Suprapubic skin (tissue), 4 donors: ENCODE data around the gene UNC45A. TPM values are rescaled to one million over a fixed set of nuclear protein-coding genes. Genes with fewer than 3 reads are reported as not detected.
"Not testable (repeated sequence)": the region's sequence is repeated elsewhere in the genome, so short reads cannot be mapped to it uniquely, and the experiment has no call there.

Experiments
- DNase-seq, 2 donors: peaks; one replicate each; pipeline ENCODE4 v3.0.0-alpha.2; 2019; ENCODE audit warnings: low spot score in 2 of 2
- H3K27ac ChIP-seq: fragments of 200-600 bp; sonication (generic); one replicate; pipeline ENCODE4 v1.5.1; 2019
- H3K27me3 ChIP-seq: fragments of 200-600 bp; sonication (generic); one replicate; pipeline ENCODE4 v1.5.1; 2019
- H3K36me3 ChIP-seq: fragments of 200-600 bp; sonication (generic); one replicate; pipeline ENCODE4 v1.5.1; 2019
- H3K4me1 ChIP-seq: fragments of 200-600 bp; sonication (generic); one replicate; pipeline ENCODE4 v1.5.1; 2019
- H3K4me3 ChIP-seq: fragments of 200-600 bp; sonication (generic); one replicate; pipeline ENCODE4 v1.5.1; 2019; ENCODE audit warnings: mild to moderate bottlenecking
- H3K9me3 ChIP-seq: fragments of 200-600 bp; sonication (generic); one replicate; pipeline ENCODE4 v1.5.1; 2019
- CTCF ChIP-seq, 2 donors: fragments of 200-600 bp in 1 of 2; fragments of 450-650 bp in 1 of 2; sonication (generic) in 1 of 2; IDR thresholded peaks; one replicate each; pipeline ENCODE4 v1.5.1; 2016 to 2019; ENCODE audit warnings: antibody characterized with exemption in 2 of 2, mild to moderate bottlenecking in 1 of 2, moderate library complexity in 1 of 2
- EP300 ChIP-seq: sonication (generic); formaldehyde crosslinking; IDR thresholded peaks from one replicate; pipeline ENCODE4 v1.6.1; 2017; ENCODE audit warnings: antibody characterized with exemption
- POLR2A ChIP-seq, 2 donors: fragments of 450-650 bp; IDR thresholded peaks; one replicate each; pipeline ENCODE4 v1.6.1; 2017; ENCODE audit warnings: antibody characterized with exemption in 2 of 2, mild to moderate bottlenecking in 2 of 2, moderate library complexity in 2 of 2
- POLR2AphosphoS5 ChIP-seq, 3 donors: sonication (generic); formaldehyde crosslinking; IDR thresholded peaks; one replicate each; pipeline ENCODE4 v1.6.1; 2017; ENCODE audit warnings: antibody characterized with exemption in 3 of 3
- WGBS: methylation state at CpG from one replicate; pipeline ENCODE4 v1.1.5; 2018; 5-methylcytosine and 5-hydroxymethylcytosine counted together
- total RNA-seq, 4 donors: library from RNA; depleted of rRNA; stranded (reverse); fragments of >200 nt; gene quantifications; one replicate each; pipeline ENCODE4 v1.1.0, GENCODE V29; 2016

The UNC45A gene
- total RNA-seq, 4 donors from 2014 or later: 52.4 to 94.5 (median 67.8) TPM

GRCh38 chr15:90893175-90894090 lies 41.7 kb upstream of the UNC45A start:
- TF ChIP-seq POLR2AphosphoS5 (IDR thresholded peaks at IDR 0.05) (no peak), CTCF (IDR thresholded peaks at IDR 0.05) (no peak), EP300 (no peak), POLR2A (IDR thresholded peaks at IDR 0.05) (no peak)
- no peak overlapping the region for H3K4me3 ChIP-seq
- 94% methylated on average over 6 of the region's 33 CpGs for WGBS
- H3K27me3 ChIP-seq: no peaks in the 10 kb centered on the region
- H3K36me3 ChIP-seq: peaks cover 58% of the 10 kb centered on the region
- H3K27ac ChIP-seq: no peak overlapping the region
- no peaks in the 10 kb centered on the region for H3K9me3 ChIP-seq
- DNase-seq: no peak
- H3K4me1 ChIP-seq: peaks cover 6% of the 10 kb centered on the region

DNA sequence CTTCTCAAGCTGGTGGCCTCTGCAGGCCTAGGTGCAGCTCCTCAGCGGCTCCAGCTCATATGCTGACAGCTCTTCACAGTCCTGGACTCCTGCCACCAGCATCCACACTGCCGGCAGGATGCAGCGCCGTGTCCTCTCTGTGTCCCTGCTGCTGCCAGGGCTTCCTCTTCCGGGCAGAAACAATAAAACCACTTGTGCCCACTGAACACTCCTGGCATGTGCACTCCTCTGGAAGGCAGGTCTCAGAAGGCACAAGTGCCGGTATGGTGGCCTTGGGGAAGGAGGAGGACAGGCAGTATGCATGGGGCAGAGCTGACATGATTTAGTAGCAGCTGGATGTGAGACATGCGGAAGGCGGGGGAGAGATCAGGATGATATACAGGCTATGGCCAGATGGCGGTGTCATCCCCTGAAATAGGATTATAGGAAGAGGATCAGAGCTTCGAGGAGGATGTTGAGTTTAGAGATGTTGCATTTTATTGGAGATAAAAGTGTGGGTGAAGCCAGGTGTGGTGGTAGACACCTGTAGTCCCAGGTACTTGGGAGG lies 39.4 kb upstream of the UNC45A start:
- WGBS: 65% methylated on average over 9 of the region's 10 CpGs
- H3K4me3 ChIP-seq: no peak overlapping the region
- H3K9me3 ChIP-seq: no peaks in the 10 kb centered on the region
- H3K4me1 ChIP-seq: peaks cover 6% of the 10 kb centered on the region
- H3K27me3 ChIP-seq: no peaks in the 10 kb centered on the region
- H3K27ac ChIP-seq: no peak overlapping the region
- H3K36me3 ChIP-seq: peaks cover 47% of the 10 kb centered on the region
- DNase-seq: no peak
- TF ChIP-seq EP300: no peak

- WGBS: 95% methylated on average over 14 of the region's 14 CpGs
- peaks cover 12% of the 10 kb centered on the region for H3K4me1 ChIP-seq
- H3K4me3 ChIP-seq, H3K27ac ChIP-seq, DNase-seq, H3K9me3 ChIP-seq, H3K27me3 ChIP-seq: not testable (repeated sequence)
- H3K36me3 ChIP-seq: peaks cover 32% of the 10 kb centered on the region
These were observed 37.9 kb upstream of the UNC45A start for GRCh38 chr15:90897131-90897655.

- H3K36me3 ChIP-seq: peaks cover 13% of the 10 kb centered on the region
- no peak for DNase-seq
- H3K27me3 ChIP-seq: no peaks in the 10 kb centered on the region
- peaks cover 18% of the 10 kb centered on the region for H3K4me1 ChIP-seq
- H3K27ac ChIP-seq: peak overlapping the region; percentile 92
- H3K4me3 ChIP-seq: peak overlapping the region; percentile 67
- no peak for TF ChIP-seq POLR2A (IDR thresholded peaks at IDR 0.05)
- TF ChIP-seq CTCF (IDR thresholded peaks at IDR 0.05): no peak
- no peak for TF ChIP-seq POLR2AphosphoS5 (IDR thresholded peaks at IDR 0.05)
- no peak for TF ChIP-seq EP300
- no peaks in the 10 kb centered on the region for H3K9me3 ChIP-seq
- 63% methylated on average over 14 of the region's 14 CpGs for WGBS
These were observed 33.7 kb upstream of the UNC45A start for GRCh38 chr15:90901175-90902039.

- Histone ChIP-seq H3K27ac (peak overlapping the region; percentile 92), H3K4me1 (peaks cover 18% of the 10 kb centered on the region), H3K36me3 (peaks cover 21% of the 10 kb centered on the region), H3K9me3 (no peaks in the 10 kb centered on the region), H3K27me3 (no peaks in the 10 kb centered on the region), H3K4me3 (peak overlapping the region; percentile 67)
- DNase-seq: peak; percentile 84 to 87
- WGBS: under 1% methylated on average over 28 of the region's 71 CpGs
- TF ChIP-seq POLR2AphosphoS5 (IDR thresholded peaks at IDR 0.05) (peak in 2 of 3 donors; percentile 13 to 52), EP300 (no peak), POLR2A (IDR thresholded peaks at IDR 0.05) (peak in 1 of 2 donors; percentile 36), CTCF (IDR thresholded peaks at IDR 0.05) (peak; percentile 33 to 67)
These were observed 32.8 kb upstream of the UNC45A start for GRCh38 chr15:90902040-90902839.
